GM13976 (cell line): ENCODE results near the gene COX6A2.

ENCODE experiments used
- DNase-seq: peaks from one replicate; pipeline ENCODE4 v3.0.0; 2012; ENCODE audit warnings: low spot score
- in situ Hi-C: fragments of 300-500 bp; cut with MboI; formaldehyde crosslinking; loops from one replicate; pipeline ENCODE4 v1.12.0; 2022; ENCODE audit warnings: low sequenced_read_pairs, mixed read lengths, inconsistent platforms; ENCODE audit not compliant: unreplicated experiment
- TF ChIP-seq, protein P1 (sequence below): IDR thresholded peaks from 2 replicates; pipeline ENCODE4 v1.5.1; 2012; ENCODE audit warnings: borderline replicate concordance, mild to moderate bottlenecking; ENCODE audit not compliant: insufficient read depth; ENCODE audit errors: extremely low read depth, missing control alignments, control extremely low read depth

Gene COX6A2

DNA sequence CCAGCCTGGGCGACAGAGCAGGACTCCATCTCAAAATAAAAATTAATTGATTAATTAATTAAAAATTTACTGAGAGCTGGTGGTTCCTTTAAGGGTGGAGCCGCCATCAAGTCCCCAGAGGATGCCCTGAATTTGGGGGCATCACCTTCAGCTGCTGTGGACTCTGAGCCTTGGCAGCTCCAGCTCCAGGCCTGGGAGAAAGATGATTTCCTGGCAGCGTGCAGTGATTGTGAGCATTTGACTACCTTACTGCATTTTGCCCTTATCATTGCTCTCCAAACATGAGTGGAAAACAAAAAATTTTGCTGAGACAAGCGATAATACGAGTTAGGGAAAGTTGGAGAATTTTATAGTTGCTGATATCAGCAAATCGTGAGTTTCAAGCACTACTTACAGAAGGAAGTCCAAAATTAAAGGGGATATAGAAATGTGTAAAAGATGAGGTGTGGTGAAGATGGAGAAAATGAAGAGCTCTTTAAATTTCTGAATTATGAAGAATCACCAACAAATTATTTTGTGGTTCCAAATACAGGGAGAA is 37.6 kb downstream of the COX6A2 start:
- in situ Hi-C loops = no loop called here
- TF ChIP-seq, protein P1, sequence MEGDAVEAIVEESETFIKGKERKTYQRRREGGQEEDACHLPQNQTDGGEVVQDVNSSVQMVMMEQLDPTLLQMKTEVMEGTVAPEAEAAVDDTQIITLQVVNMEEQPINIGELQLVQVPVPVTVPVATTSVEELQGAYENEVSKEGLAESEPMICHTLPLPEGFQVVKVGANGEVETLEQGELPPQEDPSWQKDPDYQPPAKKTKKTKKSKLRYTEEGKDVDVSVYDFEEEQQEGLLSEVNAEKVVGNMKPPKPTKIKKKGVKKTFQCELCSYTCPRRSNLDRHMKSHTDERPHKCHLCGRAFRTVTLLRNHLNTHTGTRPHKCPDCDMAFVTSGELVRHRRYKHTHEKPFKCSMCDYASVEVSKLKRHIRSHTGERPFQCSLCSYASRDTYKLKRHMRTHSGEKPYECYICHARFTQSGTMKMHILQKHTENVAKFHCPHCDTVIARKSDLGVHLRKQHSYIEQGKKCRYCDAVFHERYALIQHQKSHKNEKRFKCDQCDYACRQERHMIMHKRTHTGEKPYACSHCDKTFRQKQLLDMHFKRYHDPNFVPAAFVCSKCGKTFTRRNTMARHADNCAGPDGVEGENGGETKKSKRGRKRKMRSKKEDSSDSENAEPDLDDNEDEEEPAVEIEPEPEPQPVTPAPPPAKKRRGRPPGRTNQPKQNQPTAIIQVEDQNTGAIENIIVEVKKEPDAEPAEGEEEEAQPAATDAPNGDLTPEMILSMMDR = no peak
- DNase-seq = no peak

- no peak for DNase-seq
- TF ChIP-seq, protein P1 = no peak
These were observed 39.6 kb downstream of the COX6A2 start for GRCh38 chr16:31388535-31388934.

GRCh38 chr16:31386157-31386984 is 41.8 kb downstream of the COX6A2 start:
- in situ Hi-C loops = no loop called here
- DNase-seq = no peak
- TF ChIP-seq, protein P1 = no peak

More at GRCh38 chr16:31388535-31388934, 39.6 kb downstream of the COX6A2 start:
- in situ Hi-C loops = no loop called here

GRCh38 chr16:31385680-31386079 is 42.5 kb downstream of the COX6A2 start:
- in situ Hi-C loops = no loop called here
- DNase-seq = no peak
- TF ChIP-seq, protein P1 = no peak

DNA sequence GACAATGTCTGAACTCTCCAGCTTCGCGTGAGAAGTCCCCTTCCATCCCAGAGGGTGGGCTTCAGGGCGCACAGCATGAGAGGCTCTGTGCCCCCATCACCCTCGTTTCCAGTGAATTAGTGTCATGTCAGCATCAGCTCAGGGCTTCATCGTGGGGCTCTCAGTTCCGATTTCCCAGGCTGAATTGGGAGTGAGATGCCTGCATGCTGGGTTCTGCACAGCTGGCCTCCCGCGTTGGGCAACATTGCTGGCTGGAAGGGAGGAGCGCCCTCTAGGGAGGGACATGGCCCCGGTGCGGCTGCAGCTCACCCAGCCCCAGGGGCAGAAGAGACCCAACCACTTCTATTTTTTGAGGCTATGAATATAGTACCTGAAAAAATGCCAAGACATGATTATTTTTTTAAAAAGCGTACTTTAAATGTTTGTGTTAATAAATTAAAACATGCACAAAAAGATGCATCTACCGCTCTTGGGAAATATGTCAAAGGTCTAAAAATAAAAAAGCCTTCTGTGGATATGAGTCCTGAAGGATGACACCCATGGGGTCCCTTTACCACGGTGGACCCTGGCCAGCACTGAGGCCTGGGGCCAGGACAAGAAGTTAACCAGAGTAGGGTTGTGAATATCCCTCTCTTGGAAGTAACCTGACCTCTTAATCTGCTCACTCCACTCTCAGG is 45.5 kb downstream of the COX6A2 start:
- in situ Hi-C loops = no loop called here
- peak; percentile 86 for DNase-seq
- TF ChIP-seq, protein P1 = peak; percentile 89

- in situ Hi-C loops = no loop called here
- TF ChIP-seq, protein P1 = no peak
- no peak for DNase-seq
These were observed 48.0 kb downstream of the COX6A2 start for GRCh38 chr16:31380201-31380600.
